ENCODE measurements around the gene TMOD1.

- no peak for TF ChIP-seq POLR2A (IDR thresholded peaks at IDR 0.05)
- TF ChIP-seq CTCF (IDR thresholded peaks at IDR 0.05): no peak
Measured at GRCh38 chr9:97526895-97527575, 25.6 kb downstream of the TMOD1 start.
